HG03025 (cell line): ENCODE results near the gene STYXL2.

Experiments used
- ATAC-seq: cut with Tn5 transposase; IDR thresholded peaks from one replicate; pipeline ENCODE4 v1.9.1; 2021; ENCODE audit warnings: mild to moderate bottlenecking, moderate library complexity; ENCODE audit not compliant: unreplicated experiment, low FRiP score

STYXL2 gene

GRCh38 chr1:167105271-167106118, 11.6 kb downstream of the STYXL2 start:
- ATAC-seq: no peak

GRCh38 chr1:167106119-167106461, 12.2 kb downstream of the STYXL2 start:
- ATAC-seq: no peak

- no peak for ATAC-seq
Measured at GRCh38 chr1:167107456-167107855, 13.6 kb downstream of the STYXL2 start.

GRCh38 chr1:167109125-167109524, 15.2 kb downstream of the STYXL2 start:
- ATAC-seq: no peak

GRCh38 chr1:167110586-167110985, 16.7 kb downstream of the STYXL2 start:
- ATAC-seq: no peak

- ATAC-seq: no peak
Measured at GRCh38 chr1:167111868-167112709, 18.2 kb downstream of the STYXL2 start.

- no peak for ATAC-seq
Measured at GRCh38 chr1:167114725-167115124, 20.9 kb downstream of the STYXL2 start.

GRCh38 chr1:167115655-167116054, 21.8 kb downstream of the STYXL2 start:
- ATAC-seq: no peak

- ATAC-seq: no peak
Measured at GRCh38 chr1:167116174-167116573, 22.3 kb downstream of the STYXL2 start.

GRCh38 chr1:167117225-167117624, 23.4 kb downstream of the STYXL2 start:
- no peak for ATAC-seq

GRCh38 chr1:167118188-167118587, 24.3 kb downstream of the STYXL2 start:
- no peak for ATAC-seq

- no peak for ATAC-seq
Measured at GRCh38 chr1:167119696-167120095, 25.8 kb downstream of the STYXL2 start.

GRCh38 chr1:167120899-167121298, 27.0 kb downstream of the STYXL2 start:
- no peak for ATAC-seq

- ATAC-seq: no peak
Measured at GRCh38 chr1:167121375-167122120, 27.7 kb downstream of the STYXL2 start.

- ATAC-seq: no peak
Measured at GRCh38 chr1:167122121-167122480, 28.2 kb downstream of the STYXL2 start.

GRCh38 chr1:167122568-167122967, 28.7 kb downstream of the STYXL2 start:
- no peak for ATAC-seq

- no peak for ATAC-seq
Measured at GRCh38 chr1:167126317-167126716, 32.4 kb downstream of the STYXL2 start.

GRCh38 chr1:167126811-167127210, 32.9 kb downstream of the STYXL2 start:
- no peak for ATAC-seq

GRCh38 chr1:167127236-167127635, 33.4 kb downstream of the STYXL2 start:
- ATAC-seq: no peak

GRCh38 chr1:167127661-167128060, 33.8 kb downstream of the STYXL2 start:
- ATAC-seq: no peak
